HS-27A (cell line): Measurements from ENCODE around the gene MAD1L1.

ENCODE experiments used
- DNase-seq: peaks from one replicate; pipeline ENCODE4 v3.0.0-alpha.2; 2012; ENCODE audit warnings: low read depth, missing footprints

MAD1L1 gene

GRCh38 chr7:2139004-2139699, 93.6 kb downstream of the MAD1L1 start:
- DNase-seq: no peak

GRCh38 chr7:2138146-2138765, 94.5 kb downstream of the MAD1L1 start:
- no peak for DNase-seq

- no peak for DNase-seq
These were observed 98.0 kb downstream of the MAD1L1 start for GRCh38 chr7:2134740-2135139.

GRCh38 chr7:2132243-2132642, 100.5 kb downstream of the MAD1L1 start:
- DNase-seq: no peak

GRCh38 chr7:2131800-2132199, 100.9 kb downstream of the MAD1L1 start:
- DNase-seq: no peak

- no peak for DNase-seq
These were observed 101.4 kb downstream of the MAD1L1 start for GRCh38 chr7:2131341-2131740.

GRCh38 chr7:2130096-2130375, 102.7 kb downstream of the MAD1L1 start:
- DNase-seq: no peak

- DNase-seq: no peak
These were observed 103.2 kb downstream of the MAD1L1 start for GRCh38 chr7:2129323-2130095.

- DNase-seq: no peak
These were observed 104.0 kb downstream of the MAD1L1 start for GRCh38 chr7:2128601-2129322.

- DNase-seq: no peak
These were observed 106.1 kb downstream of the MAD1L1 start for GRCh38 chr7:2126621-2127020.

GRCh38 chr7:2125931-2126330, 106.8 kb downstream of the MAD1L1 start:
- DNase-seq: no peak

- no peak for DNase-seq
These were observed 108.0 kb downstream of the MAD1L1 start for GRCh38 chr7:2124604-2125345.

GRCh38 chr7:2123916-2124315, 108.8 kb downstream of the MAD1L1 start:
- DNase-seq: no peak

GRCh38 chr7:2123360-2123759, 109.4 kb downstream of the MAD1L1 start:
- DNase-seq: no peak

GRCh38 chr7:2122651-2123050, 110.1 kb downstream of the MAD1L1 start:
- DNase-seq: no peak

GRCh38 chr7:2120841-2121830, 111.6 kb downstream of the MAD1L1 start:
- no peak for DNase-seq

GRCh38 chr7:2120251-2120660, 112.5 kb downstream of the MAD1L1 start:
- DNase-seq: no peak

GRCh38 chr7:2118630-2119190, 114.0 kb downstream of the MAD1L1 start:
- no peak for DNase-seq

GRCh38 chr7:2118056-2118455, 114.7 kb downstream of the MAD1L1 start:
- no peak for DNase-seq

- DNase-seq: no peak
These were observed 115.1 kb downstream of the MAD1L1 start for GRCh38 chr7:2117646-2118045.
